Measurements from ENCODE around the gene MAPK11. TPM values are rescaled to one million over a fixed set of nuclear protein-coding genes. Genes with fewer than 3 reads are reported as not detected.

MAPK11 gene
- total and polyA plus RNA-seq, 5 donors from 2014 or later, result 0.10 to 9.3 (median 0.30) TPM

DNA sequence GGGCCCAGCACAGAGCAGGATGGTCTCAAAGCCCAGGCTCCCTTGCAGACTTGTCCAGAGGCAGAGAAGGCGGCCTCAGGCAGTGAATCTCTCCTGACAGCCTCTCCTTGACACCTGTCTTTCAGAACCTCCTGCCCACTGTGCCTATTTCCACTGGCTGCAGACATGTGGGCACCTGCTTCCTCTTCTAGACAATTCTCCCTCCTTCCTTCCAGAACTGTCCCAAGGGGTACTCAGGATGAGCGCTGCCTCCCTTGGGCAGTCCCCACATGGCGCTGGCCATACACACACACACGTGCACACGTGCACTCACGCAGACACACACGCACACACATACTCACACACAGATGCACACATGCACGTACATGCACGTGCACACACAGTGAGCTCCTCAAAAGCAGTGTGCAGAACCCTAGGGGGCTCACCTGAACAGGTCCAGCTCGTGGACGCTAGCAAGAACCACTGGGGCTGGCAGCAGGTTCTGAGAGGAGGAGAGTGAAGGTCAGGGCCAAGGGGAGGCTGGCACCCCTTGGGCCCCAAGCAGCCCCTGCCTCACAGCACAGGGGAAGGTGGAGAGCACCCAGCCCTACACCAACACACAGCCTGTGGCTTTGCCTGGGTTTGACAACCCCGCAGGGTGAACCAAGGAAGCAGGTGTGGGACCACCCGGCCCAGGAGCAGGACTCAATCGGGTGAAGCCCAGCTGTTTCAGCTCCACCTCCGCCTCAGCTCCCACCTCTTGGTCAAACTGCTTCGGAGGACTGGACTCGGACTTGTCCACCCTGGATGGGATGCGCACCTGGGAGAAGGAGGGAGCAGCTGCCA lies 45.3 kb upstream of the MAPK11 start:
- Histone ChIP-seq H3K36me3 (ENCODE audit: control insufficient read depth, insufficient read depth, low read length) (no peaks in the 10 kb centered on the region), H3K27me3 (ENCODE audit: control insufficient read depth, insufficient read depth, low read length) (no peaks in the 10 kb centered on the region), H3K27ac (ENCODE audit: insufficient read depth, low read length, poor library complexity, severe bottlenecking) (no peak overlapping the region), H3K4me1 (ENCODE audit: control insufficient read depth, insufficient read depth, low read length, poor library complexity, severe bottlenecking) (peaks cover 18% of the 10 kb centered on the region), H3K9me3 (ENCODE audit: control insufficient read depth in 2 of 2, low read length in 2 of 2) (no peaks in the 10 kb centered on the region), H3K4me3 (ENCODE audit: low read depth, low read length) (no peak overlapping the region)
- Mint-ChIP-seq H3K27me3 (no peaks in the 10 kb centered on the region), H3K9me3 (no peaks in the 10 kb centered on the region), H3K4me1 (peaks cover 0 to 18% (median 10%) of the 10 kb centered on the region in 4 donors), H3K27ac (peak overlapping the region; percentile 76 to 80 (median 77)), H3K4me3 (peak overlapping the region; percentile 77 to 83 (median 80)), H3K36me3 (no peaks in the 10 kb centered on the region)
- ATAC-seq (ENCODE audit: low read depth in 2 of 2) (no peak), DNase-seq (no peak)

DNA sequence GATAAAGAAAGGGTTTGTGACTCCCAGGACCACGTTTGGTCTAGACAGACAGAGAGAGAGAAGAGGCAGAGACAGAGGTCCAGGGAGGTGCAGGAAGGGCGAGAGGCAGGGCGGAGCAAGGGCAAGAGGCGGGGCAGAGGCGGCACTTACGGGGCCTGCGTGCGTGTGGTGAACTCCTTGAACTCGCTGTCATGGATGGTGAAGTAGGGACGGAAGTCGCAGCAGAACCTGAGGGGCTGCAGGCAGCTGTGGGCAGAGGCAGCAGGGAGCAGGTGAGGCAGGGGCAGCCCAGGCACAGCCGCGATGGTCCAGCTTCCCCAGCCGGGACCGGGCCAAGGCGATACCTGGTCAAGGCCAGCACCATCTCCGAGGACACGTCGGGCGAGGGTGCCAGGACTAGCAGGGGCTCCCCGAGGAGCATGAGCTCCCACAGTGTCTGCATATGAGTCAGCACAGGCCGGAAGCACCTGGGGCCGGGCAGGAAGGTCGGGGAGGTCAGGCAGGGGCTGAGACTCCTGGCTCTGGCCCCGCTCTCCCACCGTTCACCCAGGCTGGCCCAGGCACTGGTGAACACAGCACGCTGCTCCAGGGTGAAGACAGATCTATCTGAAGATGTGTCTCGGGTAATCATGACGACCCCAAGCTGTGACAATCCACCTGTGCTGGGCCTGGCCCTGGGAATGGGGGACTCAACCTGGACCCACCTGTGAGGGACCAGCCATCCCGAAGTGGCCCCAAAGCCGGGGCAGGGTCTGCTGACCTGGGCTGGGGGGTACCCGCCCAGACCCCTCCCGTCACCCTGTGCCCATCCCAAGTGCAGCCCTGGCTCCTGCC lies 44.5 kb upstream of the MAPK11 start:
- H3K4me3 ChIP-seq (ENCODE audit: low read depth, low read length), result peak overlapping the region; percentile 32
- DNase-seq (peak; percentile 34 to 91 (median 67)), ATAC-seq (ENCODE audit: low read depth in 2 of 2) (peak; percentile 87 to 89)
- peaks cover 18% of the 10 kb centered on the region for H3K4me1 ChIP-seq (ENCODE audit: control insufficient read depth, insufficient read depth, low read length, poor library complexity, severe bottlenecking)
- peak overlapping the region; percentile 82 to 94 (median 85) for H3K4me3 Mint-ChIP-seq
- no peaks in the 10 kb centered on the region for H3K27me3 ChIP-seq (ENCODE audit: control insufficient read depth, insufficient read depth, low read length)
- H3K27me3 Mint-ChIP-seq, result no peaks in the 10 kb centered on the region
- no peaks in the 10 kb centered on the region for H3K36me3 Mint-ChIP-seq
- no peaks in the 10 kb centered on the region for H3K9me3 Mint-ChIP-seq
- no peaks in the 10 kb centered on the region for H3K36me3 ChIP-seq (ENCODE audit: control insufficient read depth, insufficient read depth, low read length)
- H3K9me3 ChIP-seq (ENCODE audit: control insufficient read depth in 2 of 2, low read length in 2 of 2), result no peaks in the 10 kb centered on the region
- H3K27ac ChIP-seq (ENCODE audit: insufficient read depth, low read length, poor library complexity, severe bottlenecking), result peak overlapping the region; percentile 61
- peaks cover 0 to 20% (median 10%) of the 10 kb centered on the region in 4 donors for H3K4me1 Mint-ChIP-seq
- peak overlapping the region; percentile 78 to 97 (median 93) for H3K27ac Mint-ChIP-seq

DNA sequence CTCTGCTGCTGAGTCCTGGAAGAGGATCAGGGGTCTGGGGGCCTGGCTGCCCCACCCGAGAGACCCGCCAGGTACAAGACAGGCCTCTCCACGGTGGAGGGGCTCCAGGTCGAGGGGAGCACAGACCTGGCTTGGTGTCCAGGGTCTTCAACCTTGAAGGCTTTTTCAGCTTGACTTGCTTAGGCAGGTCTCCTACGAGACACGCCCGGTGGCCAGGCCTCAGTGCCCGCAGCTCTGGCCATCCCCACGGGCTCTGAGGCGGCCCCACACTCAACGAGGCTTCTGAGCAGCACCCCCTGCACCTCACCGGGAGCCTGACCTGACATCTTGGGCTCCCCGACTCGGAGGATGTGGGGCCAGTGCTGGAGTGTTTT lies 43.9 kb upstream of the MAPK11 start:
- Histone ChIP-seq H3K36me3 (ENCODE audit: control insufficient read depth, insufficient read depth, low read length) (no peaks in the 10 kb centered on the region), H3K9me3 (ENCODE audit: control insufficient read depth in 2 of 2, low read length in 2 of 2) (no peaks in the 10 kb centered on the region), H3K4me1 (ENCODE audit: control insufficient read depth, insufficient read depth, low read length, poor library complexity, severe bottlenecking) (peaks cover 18% of the 10 kb centered on the region), H3K27me3 (ENCODE audit: control insufficient read depth, insufficient read depth, low read length) (no peaks in the 10 kb centered on the region), H3K4me3 (ENCODE audit: low read depth, low read length) (peak overlapping the region; percentile 32), H3K27ac (ENCODE audit: insufficient read depth, low read length, poor library complexity, severe bottlenecking) (peak overlapping the region; percentile 45)
- H3K9me3 Mint-ChIP-seq, result no peaks in the 10 kb centered on the region
- H3K4me1 Mint-ChIP-seq, result peaks cover 0 to 20% (median 10%) of the 10 kb centered on the region in 4 donors
- ATAC-seq (ENCODE audit: low read depth in 2 of 2) (no peak), DNase-seq (no peak)
- H3K27me3 Mint-ChIP-seq, result no peaks in the 10 kb centered on the region
- H3K4me3 Mint-ChIP-seq, result peak overlapping the region; percentile 82 to 94 (median 85)
- H3K27ac Mint-ChIP-seq, result peak overlapping the region; percentile 78 to 97 (median 93)
- H3K36me3 Mint-ChIP-seq, result no peaks in the 10 kb centered on the region

DNA sequence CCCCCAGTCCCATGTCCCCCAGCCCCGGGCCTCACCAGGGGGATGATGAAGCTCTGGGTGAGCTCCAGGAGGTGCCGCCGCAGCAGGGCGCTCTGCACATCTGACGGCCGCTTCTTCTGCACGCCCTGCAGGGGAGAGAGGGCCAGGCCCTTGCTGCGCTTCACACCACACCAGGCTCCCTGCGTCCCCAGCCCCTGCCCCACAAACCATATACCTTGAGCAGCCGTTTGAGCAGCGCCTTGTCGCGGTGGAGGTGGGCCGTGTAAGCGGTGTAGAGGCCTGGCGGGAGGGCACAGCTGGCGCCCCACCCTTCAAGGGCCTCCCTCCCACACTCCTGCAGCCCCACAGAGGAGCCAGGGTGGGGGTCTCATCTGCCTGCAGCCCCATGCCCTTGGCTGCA lies 43.4 kb upstream of the MAPK11 start:
- peaks cover 18% of the 10 kb centered on the region for H3K4me1 ChIP-seq (ENCODE audit: control insufficient read depth, insufficient read depth, low read length, poor library complexity, severe bottlenecking)
- Mint-ChIP-seq H3K36me3 (no peaks in the 10 kb centered on the region), H3K4me3 (peak overlapping the region; percentile 82 to 94 (median 85)), H3K9me3 (peaks cover 0 to 1% (median 0%) of the 10 kb centered on the region in 7 donors), H3K4me1 (peaks cover 0 to 22% (median 10%) of the 10 kb centered on the region in 4 donors), H3K27me3 (peaks cover 4% of the 10 kb centered on the region), H3K27ac (peak overlapping the region; percentile 36 to 78 (median 69))
- H3K9me3 ChIP-seq (ENCODE audit: control insufficient read depth in 2 of 2, low read length in 2 of 2), result no peaks in the 10 kb centered on the region
- H3K4me3 ChIP-seq (ENCODE audit: low read depth, low read length), result no peak overlapping the region
- no peaks in the 10 kb centered on the region for H3K36me3 ChIP-seq (ENCODE audit: control insufficient read depth, insufficient read depth, low read length)
- H3K27me3 ChIP-seq (ENCODE audit: control insufficient read depth, insufficient read depth, low read length), result no peaks in the 10 kb centered on the region
- ATAC-seq (ENCODE audit: low read depth in 2 of 2) (no peak), DNase-seq (no peak)
- peak overlapping the region; percentile 45 for H3K27ac ChIP-seq (ENCODE audit: insufficient read depth, low read length, poor library complexity, severe bottlenecking)

DNA sequence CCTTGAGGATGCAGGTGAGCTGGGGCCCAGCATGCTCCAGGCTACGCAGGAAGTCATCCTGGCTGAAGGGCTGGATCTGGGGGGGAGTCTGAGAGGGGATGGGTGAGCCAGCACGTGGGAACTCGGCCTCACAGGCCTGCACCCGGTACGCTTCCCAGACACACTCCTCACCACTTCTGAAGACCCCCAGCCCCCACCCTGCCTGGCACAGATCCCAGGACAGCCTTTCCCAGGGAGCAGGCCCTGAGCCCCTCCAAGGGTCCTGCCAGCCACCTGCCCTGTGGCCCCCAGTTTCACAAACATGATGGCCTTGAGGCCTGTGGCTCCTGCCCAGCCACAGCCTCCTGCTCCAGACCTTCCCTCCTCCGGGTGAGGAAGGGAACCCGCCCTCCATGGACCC lies 42.8 kb upstream of the MAPK11 start:
- Histone ChIP-seq H3K4me3 (ENCODE audit: low read depth, low read length) (no peak overlapping the region), H3K36me3 (ENCODE audit: control insufficient read depth, insufficient read depth, low read length) (no peaks in the 10 kb centered on the region), H3K27ac (ENCODE audit: insufficient read depth, low read length, poor library complexity, severe bottlenecking) (no peak overlapping the region), H3K27me3 (ENCODE audit: control insufficient read depth, insufficient read depth, low read length) (no peaks in the 10 kb centered on the region), H3K9me3 (ENCODE audit: control insufficient read depth in 2 of 2, low read length in 2 of 2) (no peaks in the 10 kb centered on the region), H3K4me1 (ENCODE audit: control insufficient read depth, insufficient read depth, low read length, poor library complexity, severe bottlenecking) (peaks cover 18% of the 10 kb centered on the region)
- no peak for ATAC-seq (ENCODE audit: low read depth in 2 of 2)
- Mint-ChIP-seq H3K36me3 (no peaks in the 10 kb centered on the region), H3K27ac (no peak overlapping the region), H3K4me1 (peaks cover 0 to 22% (median 10%) of the 10 kb centered on the region in 4 donors), H3K27me3 (peaks cover 6% of the 10 kb centered on the region), H3K4me3 (no peak overlapping the region), H3K9me3 (peaks cover 0 to 1% (median 0%) of the 10 kb centered on the region in 7 donors)
- no peak for DNase-seq

DNA sequence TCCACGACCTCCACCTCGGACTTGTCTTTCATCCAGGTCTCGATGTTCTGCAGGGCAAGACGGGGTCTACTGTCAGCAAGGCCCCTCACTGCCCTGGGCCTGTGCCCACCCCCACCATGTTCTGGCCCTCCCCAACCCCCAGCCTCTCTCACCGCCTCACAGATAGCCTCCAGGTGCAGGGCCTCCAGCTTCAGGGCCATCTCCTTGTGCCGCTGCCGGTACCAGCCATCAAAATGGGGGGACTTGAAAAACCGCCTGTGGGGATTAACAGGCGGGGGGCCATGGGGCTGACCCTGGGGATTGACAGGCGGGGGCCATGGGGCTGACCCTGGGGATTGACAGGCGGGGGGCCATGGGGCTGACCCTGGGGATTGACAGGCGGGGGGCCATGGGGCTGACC lies 42.2 kb upstream of the MAPK11 start:
- H3K4me1 ChIP-seq (ENCODE audit: control insufficient read depth, insufficient read depth, low read length, poor library complexity, severe bottlenecking), result peaks cover 18% of the 10 kb centered on the region
- DNase-seq, result no peak
- Mint-ChIP-seq H3K9me3 (peaks cover 0 to 1% (median 0%) of the 10 kb centered on the region in 7 donors), H3K4me3 (no peak overlapping the region), H3K27me3 (peaks cover 6% of the 10 kb centered on the region), H3K27ac (no peak overlapping the region), H3K4me1 (peaks cover 0 to 22% (median 10%) of the 10 kb centered on the region in 4 donors), H3K36me3 (no peaks in the 10 kb centered on the region)
- no peaks in the 10 kb centered on the region for H3K27me3 ChIP-seq (ENCODE audit: control insufficient read depth, insufficient read depth, low read length)
- no peak overlapping the region for H3K4me3 ChIP-seq (ENCODE audit: low read depth, low read length)
- no peak for ATAC-seq (ENCODE audit: low read depth in 2 of 2)
- no peaks in the 10 kb centered on the region for H3K36me3 ChIP-seq (ENCODE audit: control insufficient read depth, insufficient read depth, low read length)
- H3K9me3 ChIP-seq (ENCODE audit: control insufficient read depth in 2 of 2, low read length in 2 of 2), result no peaks in the 10 kb centered on the region
- no peak overlapping the region for H3K27ac ChIP-seq (ENCODE audit: insufficient read depth, low read length, poor library complexity, severe bottlenecking)

DNA sequence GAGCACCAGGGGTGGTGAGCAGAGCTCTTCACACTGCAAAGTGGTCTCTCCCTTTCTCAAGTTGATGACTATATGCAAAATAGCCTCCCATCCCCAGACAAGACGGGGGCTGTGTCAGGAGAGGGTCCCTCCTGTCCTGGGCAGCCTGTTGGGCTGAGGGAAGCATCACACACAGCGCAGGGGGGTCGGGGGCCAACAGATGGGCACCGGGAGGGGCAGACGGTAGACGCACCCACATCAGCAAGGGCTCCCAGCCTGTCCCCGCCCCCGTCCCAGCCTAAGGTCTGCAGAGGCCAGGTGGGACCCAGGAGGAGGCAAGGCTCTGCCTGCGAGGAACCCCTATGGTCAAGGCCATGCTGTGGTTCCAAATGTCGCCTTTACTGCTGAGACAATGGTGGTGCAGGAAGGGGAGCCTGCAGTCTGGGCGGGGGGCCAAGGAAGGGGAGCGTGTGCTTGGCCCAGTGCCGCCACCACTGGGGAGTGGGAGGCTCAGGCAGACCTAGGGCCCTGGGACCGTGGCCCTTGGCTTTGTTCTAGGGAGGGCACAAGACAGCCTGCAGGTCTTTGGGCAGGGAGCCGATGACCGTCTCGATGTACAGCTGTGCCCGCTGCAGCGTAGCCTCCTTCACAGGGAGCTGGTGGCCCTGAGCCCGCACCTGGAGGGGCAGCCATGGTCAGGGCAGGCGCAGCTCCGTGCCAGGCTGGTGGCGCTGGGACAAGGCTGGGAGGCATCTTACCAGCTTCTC lies 41.6 kb upstream of the MAPK11 start:
- peaks cover 0 to 1% (median 0%) of the 10 kb centered on the region in 7 donors for H3K9me3 Mint-ChIP-seq
- H3K36me3 Mint-ChIP-seq, result no peaks in the 10 kb centered on the region
- H3K4me1 Mint-ChIP-seq, result peaks cover 0 to 22% (median 10%) of the 10 kb centered on the region in 4 donors
- no peak overlapping the region for H3K4me3 Mint-ChIP-seq
- Histone ChIP-seq H3K27me3 (ENCODE audit: control insufficient read depth, insufficient read depth, low read length) (no peaks in the 10 kb centered on the region), H3K4me1 (ENCODE audit: control insufficient read depth, insufficient read depth, low read length, poor library complexity, severe bottlenecking) (peaks cover 22% of the 10 kb centered on the region), H3K27ac (ENCODE audit: insufficient read depth, low read length, poor library complexity, severe bottlenecking) (no peak overlapping the region), H3K36me3 (ENCODE audit: control insufficient read depth, insufficient read depth, low read length) (no peaks in the 10 kb centered on the region), H3K9me3 (ENCODE audit: control insufficient read depth in 2 of 2, low read length in 2 of 2) (no peaks in the 10 kb centered on the region), H3K4me3 (ENCODE audit: low read depth, low read length) (no peak overlapping the region)
- no peak overlapping the region for H3K27ac Mint-ChIP-seq
- no peak for DNase-seq
- ATAC-seq (ENCODE audit: low read depth in 2 of 2), result no peak
- H3K27me3 Mint-ChIP-seq, result peaks cover 6% of the 10 kb centered on the region
